ENCODE measurements around the gene FCER1G.

GRCh38 chr1:161259345-161259702 is 44.2 kb downstream of the FCER1G start:
- no peak for TF ChIP-seq CTCF (IDR thresholded peaks at IDR 0.05)
- TF ChIP-seq EZH2 (IDR thresholded peaks at IDR 0.05): no peak
- TF ChIP-seq EZH2phosphoT487 (IDR thresholded peaks at IDR 0.05): no peak
